Esophagus (tissue), 2 donors: ENCODE data around the gene LTF. TPM values are rescaled to one million over a fixed set of nuclear protein-coding genes. Genes with fewer than 3 reads are reported as not detected.
"Not testable (repeated sequence)": the region's sequence is repeated elsewhere in the genome, so short reads cannot be mapped to it uniquely, and the experiment has no call there.

Experiments
- H3K27ac ChIP-seq, 2 donors: one replicate each; pipeline ENCODE4 v1.5.1; 2013; ENCODE audit warnings: low read depth in 2 of 2, mild to moderate bottlenecking in 2 of 2, inconsistent platforms in 1 of 2, low read length in 1 of 2, moderate library complexity in 1 of 2
- H3K27me3 ChIP-seq, 2 donors: one replicate each; pipeline ENCODE4 v1.6.1; 2013; ENCODE audit warnings: low read length in 2 of 2, control low read depth in 1 of 2, mild to moderate bottlenecking in 1 of 2; ENCODE audit not compliant: insufficient read depth in 2 of 2, control insufficient read depth in 1 of 2
- H3K36me3 ChIP-seq, 2 donors: one replicate each; pipeline ENCODE4 v1.6.1; 2013; ENCODE audit warnings: low read length in 1 of 2; ENCODE audit not compliant: control insufficient read depth in 2 of 2, insufficient read depth in 2 of 2
- H3K4me1 ChIP-seq, 2 donors: one replicate each; pipeline ENCODE4 v1.6.1; 2013; ENCODE audit warnings: low read length in 1 of 2; ENCODE audit not compliant: control insufficient read depth in 2 of 2, insufficient read depth in 2 of 2
- H3K4me3 ChIP-seq, 2 donors: one replicate each; pipeline ENCODE4 v1.5.1; 2013; ENCODE audit warnings: low read length in 2 of 2, mild to moderate bottlenecking in 2 of 2, low read depth in 1 of 2, moderate library complexity in 1 of 2
- H3K9me3 ChIP-seq, 2 donors: one replicate each; pipeline ENCODE4 v1.6.1; 2013; ENCODE audit warnings: mild to moderate bottlenecking in 2 of 2, low read depth in 1 of 2, low read length in 1 of 2, moderate library complexity in 1 of 2; ENCODE audit not compliant: control insufficient read depth in 2 of 2, insufficient read depth in 1 of 2
- WGBS, 2 donors: extraction: QIAGEN DNeasy Blood & Tissue Kit; methylation state at CpG; one replicate each; pipeline ENCODE4 v1.1.7; 2013; 5-methylcytosine and 5-hydroxymethylcytosine counted together
- polyA plus RNA-seq, 2 donors: library from polyadenylated mRNA; stranded (reverse); fragments of 200-250 nt; gene quantifications; one replicate each; pipeline ENCODE4 v1.2.3, GENCODE V29; 2013
- donor health status: healthy with polysubstance abuse.
- donor health status: Bipolar disorder and iron deficiency.

Gene LTF
- polyA plus RNA-seq, 2 donors, result 0.98 to 2.3 TPM

DNA sequence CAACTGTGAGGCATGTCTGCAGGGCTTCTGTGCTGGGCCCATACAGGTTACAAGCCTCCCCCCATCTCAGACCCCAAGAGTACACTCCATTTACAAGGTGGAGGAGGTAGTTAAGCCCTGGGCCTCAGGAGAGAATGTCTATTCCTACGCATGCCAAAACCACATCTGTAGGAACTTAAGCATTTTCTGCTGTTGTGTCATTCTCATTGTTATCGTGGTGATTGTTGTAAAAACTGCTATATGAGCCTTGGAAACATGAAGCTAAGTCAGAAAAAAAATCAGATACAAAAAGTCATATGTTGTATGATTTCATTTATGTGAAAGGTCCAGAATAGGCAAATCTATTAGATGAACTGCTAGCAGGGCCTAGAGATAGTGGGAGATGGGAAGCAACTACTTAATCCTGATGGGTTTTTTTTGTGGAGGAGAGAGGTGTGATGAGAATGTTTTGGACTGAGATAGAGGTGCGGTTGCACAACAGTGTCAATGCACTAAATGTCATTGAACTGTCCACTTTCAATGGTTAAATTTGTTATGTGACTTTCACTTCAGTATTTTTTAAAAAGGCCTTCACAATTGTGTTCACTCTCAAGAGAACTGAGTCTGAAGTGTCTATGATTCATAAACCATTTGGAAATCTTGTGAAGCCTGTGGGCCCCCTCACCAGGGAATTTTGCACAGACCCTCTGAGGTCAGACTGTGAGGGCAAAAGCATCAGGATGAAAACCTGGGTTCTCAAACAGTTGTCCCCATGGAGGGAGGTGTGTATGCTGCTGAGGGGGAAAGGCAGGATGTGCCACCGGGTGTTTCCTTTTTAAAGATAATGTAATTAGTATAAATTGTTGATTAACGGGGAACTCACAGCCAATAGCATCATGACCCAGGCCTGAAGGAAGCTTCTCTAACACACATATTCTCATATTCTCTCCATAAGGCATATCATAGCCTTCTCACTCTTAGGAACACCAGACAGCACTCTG is 36.2 kb upstream of the LTF start:
- Histone ChIP-seq H3K4me1 (peaks cover 0 to 2% of the 10 kb centered on the region in 2 donors), H3K27me3 (no peaks in the 10 kb centered on the region), H3K27ac (no peak overlapping the region), H3K36me3 (no peaks in the 10 kb centered on the region), H3K4me3 (no peak overlapping the region), H3K9me3 (no peaks in the 10 kb centered on the region)
- 70 to 71% methylated on average over 5 of the region's 5 CpGs for WGBS, 2 donors

GRCh38 chr3:46498916-46499519 is 34.3 kb upstream of the LTF start:
- H3K36me3 ChIP-seq, result no peaks in the 10 kb centered on the region
- no peaks in the 10 kb centered on the region for H3K9me3 ChIP-seq
- H3K27me3 ChIP-seq, result no peaks in the 10 kb centered on the region
- WGBS, 2 donors, result 83% methylated on average over 6 of the region's 6 CpGs
- peaks cover 0 to 2% of the 10 kb centered on the region in 2 donors for H3K4me1 ChIP-seq
- H3K4me3 ChIP-seq, result no peak overlapping the region
- H3K27ac ChIP-seq, result no peak overlapping the region

DNA sequence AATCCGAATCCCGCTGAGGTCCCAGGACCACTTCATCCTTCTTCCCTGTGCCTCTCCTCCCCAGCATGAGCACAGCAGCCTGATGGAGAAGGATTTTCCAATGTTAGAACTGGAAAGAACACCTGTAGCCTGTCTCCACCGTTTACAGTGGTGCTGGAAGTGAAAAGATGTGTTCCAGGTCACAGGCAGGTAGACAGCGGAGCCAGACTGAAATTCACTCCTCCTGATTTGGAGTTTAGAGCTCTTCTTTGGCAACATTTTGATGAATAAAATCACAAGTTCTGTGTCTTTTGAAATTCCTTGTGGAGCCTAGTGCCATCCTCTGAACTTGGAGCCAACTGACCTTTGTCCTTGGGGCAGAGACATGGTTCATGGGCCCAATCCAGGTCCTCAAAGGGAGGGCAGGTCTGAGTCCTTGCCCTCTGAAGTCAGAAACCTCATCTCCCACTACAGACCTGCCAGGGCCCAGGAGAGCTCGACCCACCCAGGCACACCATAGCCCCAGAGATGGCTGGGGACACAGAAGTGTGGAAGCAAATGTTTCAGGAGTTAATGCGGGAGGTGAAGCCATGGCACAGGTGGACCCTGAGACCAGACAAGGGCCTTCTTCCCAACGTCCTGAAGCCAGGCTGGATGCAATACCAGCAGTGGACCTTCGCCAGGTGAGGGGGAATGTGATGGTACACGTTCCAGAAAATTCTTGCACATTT is 33.0 kb upstream of the LTF start, which contains the start of gene RTP3:
Gene RTP3 (plus strand): TSS at position 421 of the 710 bp plus-strand sequence. CDS start 87 bp downstream, at position 508.
- Histone ChIP-seq H3K4me1 (peaks cover 0 to 2% of the 10 kb centered on the region in 2 donors), H3K27me3 (no peaks in the 10 kb centered on the region), H3K27ac (no peak within 1 kb of the TSS), H3K9me3 (no peaks in the 10 kb centered on the region), H3K4me3 (no peak within 1 kb of the TSS), H3K36me3 (no peaks in the 10 kb centered on the region)
- WGBS, 2 donors, result 68 to 74% methylated on average over 9 of the region's 9 CpGs

DNA sequence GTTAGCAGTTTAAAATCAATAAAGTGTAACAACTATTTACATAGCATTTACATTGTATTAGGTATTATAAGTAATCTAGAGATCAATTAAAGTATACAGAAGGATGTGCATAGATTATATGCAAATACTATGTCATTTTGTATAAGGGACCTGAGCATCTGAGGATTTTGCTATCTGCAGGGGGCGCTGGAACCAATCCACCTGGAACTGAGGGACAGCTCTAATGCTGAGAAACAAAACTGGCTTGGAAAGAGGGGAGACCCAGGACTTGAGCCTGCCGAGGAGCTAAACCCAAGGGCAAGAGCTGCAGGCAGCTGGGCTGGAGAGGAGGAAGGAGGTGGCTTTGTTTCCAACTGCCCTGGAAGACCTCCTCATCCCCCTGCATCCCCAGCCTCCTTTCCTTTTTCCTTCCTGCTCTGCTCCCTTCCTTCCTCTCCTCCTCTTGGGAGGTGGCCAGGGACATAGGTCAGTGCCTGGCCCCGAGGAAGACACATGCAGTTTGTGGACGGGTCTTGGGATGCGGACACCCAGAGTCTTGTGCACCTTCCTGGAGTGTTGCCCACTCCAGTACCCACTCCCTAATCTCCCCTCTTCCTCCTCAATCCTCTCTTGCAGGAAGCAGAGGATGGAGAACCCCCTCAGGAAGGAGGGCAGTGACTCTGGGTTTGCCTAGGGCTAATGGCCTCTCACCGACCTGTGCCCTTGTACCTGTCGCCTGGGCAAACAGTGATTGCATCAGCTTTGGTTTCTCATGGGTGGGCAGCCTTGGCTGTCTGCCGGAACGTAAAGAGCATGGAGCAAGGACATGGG is 32.2 kb upstream of the LTF start:
- H3K36me3 ChIP-seq, result no peaks in the 10 kb centered on the region
- H3K4me3 ChIP-seq, result no peak overlapping the region
- H3K27ac ChIP-seq, result no peak overlapping the region
- 70 to 73% methylated on average over 9 of the region's 9 CpGs for WGBS, 2 donors
- peaks cover 0 to 2% of the 10 kb centered on the region in 2 donors for H3K4me1 ChIP-seq
- no peaks in the 10 kb centered on the region for H3K9me3 ChIP-seq
- no peaks in the 10 kb centered on the region for H3K27me3 ChIP-seq

GRCh38 chr3:46495901-46496456 is 31.3 kb upstream of the LTF start:
- Histone ChIP-seq H3K36me3 (no peaks in the 10 kb centered on the region), H3K4me3 (no peak overlapping the region), H3K27me3 (no peaks in the 10 kb centered on the region), H3K9me3 (no peaks in the 10 kb centered on the region), H3K4me1 (peaks cover 0 to 2% of the 10 kb centered on the region in 2 donors), H3K27ac (no peak overlapping the region)
- WGBS, 2 donors, result 86% methylated on average over 5 of the region's 5 CpGs

DNA sequence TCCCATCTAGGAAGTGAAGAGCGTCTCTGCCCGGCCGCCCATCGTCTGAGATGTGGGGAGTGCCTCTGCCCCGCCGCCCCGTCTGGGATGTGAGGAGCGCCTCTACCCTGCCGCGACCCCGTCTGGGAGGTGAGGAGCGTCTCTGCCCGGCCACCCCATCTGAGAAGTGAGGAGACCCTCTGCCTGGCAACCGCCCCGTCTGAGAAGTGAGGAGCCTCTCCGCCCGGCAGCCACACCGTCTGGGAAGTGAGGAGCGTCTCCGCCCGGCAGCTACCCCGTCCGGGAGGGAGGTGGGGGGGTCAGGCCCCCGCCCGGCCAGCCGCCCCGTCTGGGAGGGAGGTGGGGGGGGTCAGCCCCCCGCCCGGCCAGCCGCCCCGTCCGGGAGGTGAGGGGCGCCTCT is 29.8 kb upstream of the LTF start:
- not testable (repeated sequence) for H3K36me3 ChIP-seq, H3K9me3 ChIP-seq, H3K4me3 ChIP-seq, H3K27ac ChIP-seq, H3K27me3 ChIP-seq, H3K4me1 ChIP-seq
- 93 to 98% methylated on average over 17 to 27 of the region's 33 CpGs for WGBS, 2 donors

- no peaks in the 10 kb centered on the region for H3K9me3 ChIP-seq
- WGBS, 2 donors, result 84 to 91% methylated on average over 6 of the region's 6 CpGs
- H3K27ac ChIP-seq, result no peak overlapping the region
- peaks cover 2 to 4% of the 10 kb centered on the region in 2 donors for H3K4me1 ChIP-seq
- no peaks in the 10 kb centered on the region for H3K36me3 ChIP-seq
- no peaks in the 10 kb centered on the region for H3K27me3 ChIP-seq
- no peak overlapping the region for H3K4me3 ChIP-seq
Observed at GRCh38 chr3:46492890-46493547, 28.3 kb upstream of the LTF start.

DNA sequence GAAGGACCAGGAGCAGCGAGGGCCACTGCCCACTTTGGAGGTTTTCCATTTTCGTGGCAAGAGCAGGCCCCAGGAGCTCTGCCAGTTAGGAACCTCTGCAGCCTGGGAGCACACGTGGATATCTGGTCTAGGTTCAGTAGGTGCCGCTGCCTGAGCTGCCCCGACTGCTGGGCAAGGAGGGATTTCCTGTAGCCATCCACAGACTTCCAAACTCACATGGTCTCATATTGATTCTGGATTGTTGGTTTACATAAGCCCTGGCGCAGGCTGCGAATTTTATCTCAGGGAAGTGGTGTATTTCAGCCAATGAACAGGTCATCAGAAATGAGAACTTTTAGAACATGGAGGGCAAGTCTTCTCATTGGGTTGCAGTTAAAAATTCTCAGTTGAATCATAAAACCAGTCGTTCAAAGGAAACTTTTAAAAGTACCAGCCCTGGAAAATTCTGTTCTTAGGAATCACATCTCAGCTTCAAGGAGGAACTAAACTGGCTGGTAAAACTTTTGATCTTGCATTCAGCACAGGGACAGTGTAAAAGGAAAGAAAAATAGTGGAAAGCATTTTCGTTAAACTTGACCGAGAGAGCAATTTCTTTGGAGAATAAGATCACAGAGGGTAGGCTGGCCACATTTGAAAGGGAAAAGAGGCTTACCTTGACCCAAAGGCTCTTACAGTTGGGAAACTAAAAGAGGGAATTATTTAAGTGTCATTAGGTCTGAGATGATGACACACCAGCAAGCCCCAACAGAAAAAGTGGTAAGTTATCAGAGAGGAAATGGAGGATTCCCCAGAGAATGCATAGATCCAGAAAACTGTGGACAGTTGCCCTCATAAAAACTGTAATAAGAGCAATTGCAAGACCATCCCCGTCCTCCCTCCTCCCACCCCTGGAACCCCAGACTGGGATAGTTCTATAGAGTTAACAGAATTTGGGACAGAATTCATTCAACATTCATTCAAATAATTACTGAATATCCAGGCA is 26.7 kb upstream of the LTF start:
- Histone ChIP-seq H3K27ac (no peak overlapping the region), H3K4me3 (no peak overlapping the region), H3K27me3 (no peaks in the 10 kb centered on the region), H3K36me3 (no peaks in the 10 kb centered on the region), H3K4me1 (peaks cover 0 to 4% of the 10 kb centered on the region in 2 donors), H3K9me3 (no peaks in the 10 kb centered on the region)
- WGBS, 2 donors, result 75 to 76% methylated on average over 11 of the region's 11 CpGs
